Measurements from ENCODE around the gene CSTPP1. TPM values are rescaled to one million over a fixed set of nuclear protein-coding genes. Genes with fewer than 3 reads are reported as not detected.

The CSTPP1 gene
- total and polyA plus RNA-seq, 2 of the 8 experiments (the other 6 are each of a cell fraction or from before 2014, with no cell fraction given) = 24.2 to 28.7 TPM

- no peak overlapping the region for H3K14ac ChIP-seq (ENCODE audit: insufficient read length)
- H3K4me1 ChIP-seq (replicated peaks in 1 of 4; ENCODE audit: control insufficient read depth in 3 of 4, insufficient read depth in 4 of 4, low read length in 3 of 4) = peaks cover 2 to 7% (median 5%) of the 10 kb centered on the region in 4 experiments; a peak in 6 of 7 replicates
- H3K18ac ChIP-seq (ENCODE audit: extremely low read depth, low read length) = no peak overlapping the region
- no peak overlapping the region for H2BK5ac ChIP-seq (ENCODE audit: low read depth, low read length)
- H3K9ac ChIP-seq (replicated peaks in 1 of 4; ENCODE audit: extremely low read depth in 1 of 4, low read depth in 3 of 4, low read length in 3 of 4) = no peak overlapping the region
- WGBS, 2 experiments (ENCODE audit: extremely low coverage in 1 of 2, insufficient coverage in 1 of 2, insufficient read length in 1 of 2, insufficient replicate concordance in 2 of 2, low coverage in 1 of 2, low lambda C conversion rate in 2 of 2, missing lambda C conversion rate in 1 of 2) = 87% methylated on average over 4 of the region's 4 CpGs; no CpG with 5 or more reads in 1 of the 2 experiments
- H3K9me3 ChIP-seq (ENCODE audit: insufficient read depth in 2 of 2, low read depth in 1 of 2, low read length in 1 of 2) = no peaks in the 10 kb centered on the region
- no peaks in the 10 kb centered on the region for H4K20me1 ChIP-seq (replicated peaks in 1 of 2; ENCODE audit: control insufficient read depth in 1 of 2, insufficient read depth in 2 of 2, low read length in 2 of 2)
- no peak overlapping the region for H4K8ac ChIP-seq (ENCODE audit: extremely low read depth, insufficient read depth, low read length)
- H3K79me2 ChIP-seq (ENCODE audit: control insufficient read depth in 1 of 2, insufficient read depth in 2 of 2, low read length in 2 of 2) = no peaks in the 10 kb centered on the region
- H3K36me3 ChIP-seq (ENCODE audit: control insufficient read depth in 2 of 4, insufficient read depth in 4 of 4, low read length in 3 of 4) = no peaks in the 10 kb centered on the region
- H2AK5ac ChIP-seq (ENCODE audit: low read depth, low read length) = no peak overlapping the region
- no peak overlapping the region for H3K4ac ChIP-seq (replicated peaks; ENCODE audit: insufficient read length, low read depth, low read length)
- H3K23ac ChIP-seq (ENCODE audit: insufficient read length) = no peak overlapping the region
- H4K91ac ChIP-seq (replicated peaks; ENCODE audit: insufficient read length, low read length) = no peak overlapping the region
- H3K27ac ChIP-seq (ENCODE audit: low read depth, low read length) = no peak overlapping the region
- H3K4me2 ChIP-seq (ENCODE audit: insufficient read depth in 1 of 2, low read depth in 2 of 2, low read length in 2 of 2) = no peak overlapping the region
- no peaks in the 10 kb centered on the region for H3K79me1 ChIP-seq (ENCODE audit: low read depth, low read length)
- no peak overlapping the region for H2BK12ac ChIP-seq (ENCODE audit: low read depth, low read length)
- POLR2A ChIA-PET (ENCODE audit: partially characterized antibody) = interaction anchor here (2.7 to 3.3 kb wide), 3 partner anchors 13 to 14 kb away, joined by 10 to 14 read pairs (median 14); partner anchors contain the start of genes DDB2 and PACSIN3
- no peak for DNase-seq (ENCODE audit: low read depth in 1 of 2, low spot score in 2 of 2)
- CTCF ChIA-PET (ENCODE audit: partially characterized antibody) = interaction anchor here (0.8 to 21.5 kb wide), 4 partner anchors 20 to 43 kb away, joined by 3 to 247 read pairs (median 11); partner anchors contain the start of genes ARFGAP2 and PACSIN3
- no peak overlapping the region for H2AFZ ChIP-seq (ENCODE audit: low read length)
- H3K23me2 ChIP-seq (ENCODE audit: low read depth, low read length) = no peaks in the 10 kb centered on the region
- no peak overlapping the region for H3K56ac ChIP-seq (replicated peaks; ENCODE audit: insufficient read length, low read depth, low read length)
- H2BK15ac ChIP-seq (ENCODE audit: low read length) = no peak overlapping the region
- H3K4me3 ChIP-seq (ENCODE audit: extremely low read depth in 1 of 4, insufficient read depth in 2 of 4, low read depth in 3 of 4, low read length in 4 of 4) = no peak overlapping the region
- no peak overlapping the region for H2BK20ac ChIP-seq (ENCODE audit: low read length)
- no peaks in the 10 kb centered on the region for H3K27me3 ChIP-seq (replicated peaks in 1 of 4; ENCODE audit: control insufficient read depth in 3 of 4, extremely low read depth in 1 of 4, insufficient read depth in 3 of 4, low read length in 3 of 4)
- FAIRE-seq = no peak
- no peak overlapping the region for H4K5ac ChIP-seq (ENCODE audit: insufficient read length, low read depth, low read length)
- H2BK120ac ChIP-seq (replicated peaks; ENCODE audit: low read depth, low read length) = no peak overlapping the region
- TF ChIP-seq GABPA (IDR thresholded peaks at IDR 0.05; ENCODE audit: borderline replicate concordance, insufficient read depth, low read length) = no peak
- TF ChIP-seq TAF1 (IDR thresholded peaks at IDR 0.05; ENCODE audit: low read depth, low read length) = no peak
- TF ChIP-seq MAX (IDR thresholded peaks at IDR 0.05) = no peak
- no peak for TF ChIP-seq TBP (IDR thresholded peaks at IDR 0.05; ENCODE audit: low read depth, low read length)
- no peak for TF ChIP-seq SAP30 (IDR thresholded peaks at IDR 0.05; ENCODE audit: insufficient read depth, insufficient replicate concordance, low read length)
- no peak for TF ChIP-seq RNF2 (IDR thresholded peaks at IDR 0.05; ENCODE audit: borderline replicate concordance, low read depth, low read length, missing control alignments, poor library complexity, severe bottlenecking)
- no peak for TF ChIP-seq KDM4A (IDR thresholded peaks at IDR 0.05; ENCODE audit: low read depth, low read length, severe bottlenecking)
- TF ChIP-seq ASH2L (IDR thresholded peaks at IDR 0.05; ENCODE audit: low read length) = no peak
- no peak for TF ChIP-seq CTBP2 (IDR thresholded peaks at IDR 0.05; ENCODE audit: borderline replicate concordance, insufficient read depth, insufficient read length, low read length)
- TF ChIP-seq POU5F1 (IDR thresholded peaks at IDR 0.05; ENCODE audit: low read depth, low read length) = no peak
- no peak for TF ChIP-seq EP300 (IDR thresholded peaks at IDR 0.05; ENCODE audit: borderline replicate concordance in 1 of 2, low read depth in 2 of 2, low read length in 2 of 2)
- no peak for TF ChIP-seq KDM1A (IDR thresholded peaks at IDR 0.05; ENCODE audit: borderline replicate concordance, low read length)
- no peak for TF ChIP-seq SUZ12 (IDR thresholded peaks at IDR 0.05; ENCODE audit: low read length)
These were observed 264.5 kb downstream of the CSTPP1 start for GRCh38 chr11:47201015-47201414.
